NCI-H2227 treated with DMSO at 0.1 percent for 48 hours (cell line): ENCODE measurements around the gene GSAP.
"Not testable (repeated sequence)": the region's sequence is repeated elsewhere in the genome, so short reads cannot be mapped to it uniquely, and the experiment has no call there.

Source experiments
- DNase-seq: peaks from one replicate; lab custom pipeline; 2025; lab: John Stamatoyannopoulos, UW

The GSAP gene

DNA sequence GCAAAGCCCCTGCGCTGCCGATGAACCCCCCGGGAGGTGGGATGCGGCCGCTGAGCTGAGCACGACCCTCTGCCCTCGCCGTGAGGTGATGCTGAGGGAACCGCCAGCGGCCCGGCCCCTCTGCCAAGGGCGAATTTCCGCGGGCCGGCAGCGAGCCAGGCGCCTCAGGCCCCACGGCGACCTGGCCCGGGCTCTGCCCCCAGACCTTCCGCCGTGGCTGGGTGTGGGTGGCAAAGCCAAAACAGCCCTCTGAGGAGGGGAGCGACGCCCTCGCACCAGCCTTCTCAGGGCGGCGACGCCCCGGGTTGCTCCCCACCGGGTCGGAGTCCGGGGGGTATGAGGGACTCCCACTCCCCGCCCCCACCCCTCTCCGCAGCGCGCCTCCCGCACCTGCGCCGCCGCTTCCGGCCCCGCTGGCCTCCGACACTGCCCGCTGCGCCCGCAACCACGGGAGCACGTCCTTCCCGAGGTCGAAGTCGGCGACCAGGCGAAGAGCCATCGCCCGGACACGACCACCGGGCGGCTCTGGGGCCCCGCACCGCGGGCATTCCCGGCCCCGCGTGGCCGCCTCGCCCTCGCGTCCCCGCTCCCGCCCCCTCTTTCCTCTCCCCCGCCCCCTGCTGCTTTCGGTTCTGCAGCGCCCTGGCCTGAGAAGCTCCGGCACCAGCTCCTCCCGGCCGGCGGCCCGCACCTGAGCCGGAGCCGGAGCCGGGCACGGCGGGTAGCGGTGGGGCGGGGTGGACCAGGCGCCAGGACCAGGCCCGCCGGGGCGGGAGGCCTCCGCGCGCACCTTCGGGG, at the start of gene GSAP:
GSAP (minus strand) TSS at position 527 of the 798 bp plus-strand sequence; CDS start at position 499, 28 bp downstream.
- no peak for DNase-seq

GRCh38 chr7:77465256-77465655, 49.1 kb upstream of the GSAP start:
- DNase-seq = no peak

GRCh38 chr7:77464589-77464988, 48.4 kb upstream of the GSAP start:
- no peak for DNase-seq

- DNase-seq = not testable (repeated sequence)
Observed at GRCh38 chr7:77463632-77464031, 47.5 kb upstream of the GSAP start.

DNA sequence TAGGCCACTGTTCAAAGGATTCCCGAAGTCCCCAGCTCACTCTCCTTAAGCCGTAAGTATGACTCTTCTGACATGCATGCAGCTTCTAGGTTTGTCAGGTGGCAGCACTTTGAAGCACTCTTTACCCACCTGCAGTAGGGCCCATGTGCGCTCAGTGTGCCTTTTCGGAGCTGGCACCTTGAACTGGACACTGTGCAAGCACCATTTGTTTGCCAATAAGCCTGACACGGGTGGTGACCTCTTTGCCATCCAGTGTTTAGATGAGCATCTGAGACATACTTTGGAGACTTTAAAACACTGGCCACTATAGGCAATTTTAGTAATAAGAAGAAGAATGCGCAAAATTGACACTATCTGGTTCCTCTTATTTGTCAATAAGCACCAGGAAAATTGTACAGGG, 45.7 kb upstream of the GSAP start:
- no peak for DNase-seq

DNA sequence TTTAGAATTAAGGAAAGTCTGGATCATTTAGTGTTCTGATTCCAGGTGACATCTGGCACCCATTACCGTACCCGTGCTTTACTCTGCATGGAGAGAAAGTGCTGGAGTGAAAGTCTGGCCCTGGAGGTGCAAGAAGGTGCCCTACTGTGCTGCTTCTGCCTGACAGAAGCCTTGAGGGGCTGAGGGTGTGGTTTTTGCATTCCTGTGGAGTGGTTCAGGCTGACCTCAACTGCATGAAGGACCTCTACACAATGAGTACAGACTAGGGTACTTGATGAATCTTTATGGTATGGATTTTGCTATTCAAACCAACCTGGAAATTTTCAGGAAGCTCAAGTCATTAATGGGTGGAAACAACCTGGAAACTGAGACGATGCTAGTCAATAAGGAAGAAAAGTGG, 45.1 kb upstream of the GSAP start:
- no peak for DNase-seq

DNA sequence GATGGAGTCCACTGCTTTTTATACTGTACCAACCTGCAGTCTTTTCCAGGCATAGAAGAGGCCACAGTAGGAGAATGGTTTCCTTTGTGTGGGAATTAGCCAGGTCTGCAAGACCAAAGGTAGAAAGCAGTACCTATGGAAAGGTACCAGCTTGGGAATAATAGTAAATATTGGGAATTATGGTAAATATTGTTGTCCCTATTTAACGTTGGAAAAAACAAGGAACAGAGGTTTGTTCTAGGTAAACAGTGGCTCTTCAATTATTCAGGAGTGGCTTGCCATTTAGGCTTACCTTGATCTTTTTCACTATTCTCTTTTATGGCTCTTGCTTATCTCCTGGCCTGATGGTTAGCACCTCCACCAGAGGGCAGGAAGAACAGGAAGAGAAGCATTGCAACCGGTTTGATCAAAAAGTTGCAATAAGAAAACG, 43.9 kb upstream of the GSAP start:
- DNase-seq = peak; percentile 17

DNA sequence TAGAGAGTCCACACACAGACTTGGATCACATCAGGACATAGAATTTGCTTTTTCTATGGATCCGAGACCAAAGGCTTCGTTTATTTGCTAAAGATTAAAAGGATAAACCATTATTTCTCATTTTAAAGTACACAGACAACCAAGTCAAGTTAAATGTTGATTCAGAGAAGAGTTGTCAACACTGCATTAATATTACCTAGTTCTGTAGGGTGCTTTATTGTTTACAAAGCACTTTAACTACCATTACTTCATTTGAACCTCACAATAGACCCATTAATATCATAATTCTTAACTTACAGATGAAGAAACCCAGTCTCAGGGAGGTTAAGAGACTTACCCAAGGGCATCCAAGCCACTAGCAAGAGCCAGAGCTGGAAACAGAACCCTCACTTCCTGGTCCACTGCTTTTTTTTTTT, 43.2 kb upstream of the GSAP start:
- no peak for DNase-seq

GRCh38 chr7:77458786-77459185, 42.6 kb upstream of the GSAP start:
- DNase-seq = no peak

DNA sequence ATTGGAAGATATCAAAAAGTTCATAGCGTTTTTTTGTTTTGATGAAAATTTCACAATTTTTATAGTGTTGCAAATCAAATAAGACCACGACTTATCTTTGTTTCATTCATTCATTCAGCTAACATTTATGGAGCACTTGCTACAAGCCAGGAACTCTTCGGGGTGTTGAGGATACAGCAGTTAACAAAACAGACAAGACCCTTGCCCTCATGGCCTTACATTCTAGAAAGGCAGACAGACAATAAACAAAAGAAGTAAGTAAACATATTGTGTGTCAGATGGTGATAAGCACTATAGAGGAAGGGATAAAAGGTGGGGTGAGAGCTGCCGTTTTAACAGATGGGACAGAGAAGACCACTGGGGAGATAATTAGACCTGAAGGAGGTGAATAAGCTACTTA, 41.6 kb upstream of the GSAP start:
- peak; percentile 87 for DNase-seq

- DNase-seq = no peak
Observed at GRCh38 chr7:77456696-77457095, 40.5 kb upstream of the GSAP start.

GRCh38 chr7:77455321-77455720, 39.2 kb upstream of the GSAP start:
- DNase-seq = no peak

DNA sequence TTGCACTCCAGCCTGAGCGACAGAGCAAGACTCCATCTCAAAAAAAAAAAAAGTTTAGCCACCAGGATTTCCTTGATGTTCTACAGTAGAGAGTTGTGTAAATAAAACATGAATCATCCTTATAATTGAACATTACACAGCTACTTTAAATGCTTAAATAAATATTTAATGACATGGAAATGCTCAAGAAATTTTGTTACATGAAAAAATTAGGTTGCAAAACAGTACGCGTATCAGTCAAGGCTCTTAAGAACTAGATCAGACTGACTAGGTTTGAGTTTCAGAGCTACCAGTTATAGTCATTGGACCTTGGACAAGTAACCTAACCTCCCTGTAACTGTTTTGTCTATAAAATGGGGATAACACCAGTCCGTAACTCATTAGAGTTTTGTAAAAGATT, 38.7 kb upstream of the GSAP start:
- DNase-seq = no peak

DNA sequence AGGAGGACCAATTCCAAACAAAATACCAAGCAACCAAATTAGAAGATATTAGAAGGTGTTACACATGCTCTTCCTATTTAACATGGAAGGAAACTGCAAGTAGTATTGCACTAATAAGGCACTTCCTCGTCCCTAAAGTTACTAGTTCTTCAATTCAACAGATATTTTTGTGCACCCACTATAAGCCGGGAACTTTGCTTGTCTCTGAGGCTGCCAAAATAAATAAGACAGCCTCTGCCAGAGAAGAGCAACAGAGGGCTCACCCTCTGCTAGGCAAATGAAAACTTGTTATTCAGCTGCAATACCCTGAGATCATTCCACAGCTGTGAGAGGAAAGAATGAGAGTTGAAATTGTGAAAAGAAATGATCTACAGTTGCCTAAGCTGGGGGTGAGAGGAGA, 37.4 kb upstream of the GSAP start:
- DNase-seq = no peak

GRCh38 chr7:77451950-77452349, 35.8 kb upstream of the GSAP start:
- DNase-seq = not testable (repeated sequence)

DNA sequence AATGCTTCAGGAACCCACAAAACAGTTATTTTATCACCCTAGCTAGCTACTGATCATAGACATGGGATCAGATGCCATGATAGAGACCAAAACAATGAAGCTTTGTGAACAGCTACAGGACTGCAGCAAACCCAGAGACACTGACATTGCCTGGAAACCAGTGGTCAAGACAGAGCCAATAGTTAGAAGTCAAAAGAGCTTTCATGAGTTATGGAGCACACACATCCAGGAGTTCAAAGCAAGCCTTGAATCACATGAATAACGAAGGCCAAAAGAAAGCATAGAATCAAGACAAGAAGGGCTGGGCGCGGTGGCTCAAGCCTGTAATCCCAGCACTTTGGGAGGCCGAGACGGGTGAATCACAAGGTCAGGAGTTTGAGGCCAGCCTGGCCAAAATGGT, 34.5 kb upstream of the GSAP start:
- DNase-seq = no peak

GRCh38 chr7:77450054-77450453, 33.9 kb upstream of the GSAP start:
- DNase-seq = no peak

DNA sequence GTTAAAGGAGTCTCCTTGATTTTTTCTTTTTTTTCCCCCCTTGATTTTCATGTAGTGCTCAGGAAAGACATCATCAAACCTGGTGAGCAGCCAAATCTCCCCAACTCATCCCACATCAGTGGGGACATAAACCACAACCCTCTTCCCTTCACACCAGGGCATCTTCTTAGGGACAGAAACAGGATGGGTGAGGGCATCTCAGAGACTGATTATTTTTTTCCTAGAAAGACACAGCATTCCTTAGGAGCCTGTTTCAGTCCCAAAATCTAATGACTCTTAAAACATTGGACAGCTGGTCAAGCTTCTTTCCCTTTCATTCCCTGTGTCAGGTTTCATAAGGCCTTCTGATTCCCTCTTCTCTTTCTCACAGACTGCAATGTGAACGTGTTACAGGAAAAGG, 31.5 kb upstream of the GSAP start:
- DNase-seq = no peak

GRCh38 chr7:77444123-77444522, 28.0 kb upstream of the GSAP start:
- peak; percentile 57 for DNase-seq

- no peak for DNase-seq
Observed at GRCh38 chr7:77443042-77443441, 26.9 kb upstream of the GSAP start.

- DNase-seq = no peak
Observed at GRCh38 chr7:77442636-77443035, 26.5 kb upstream of the GSAP start.

DNA sequence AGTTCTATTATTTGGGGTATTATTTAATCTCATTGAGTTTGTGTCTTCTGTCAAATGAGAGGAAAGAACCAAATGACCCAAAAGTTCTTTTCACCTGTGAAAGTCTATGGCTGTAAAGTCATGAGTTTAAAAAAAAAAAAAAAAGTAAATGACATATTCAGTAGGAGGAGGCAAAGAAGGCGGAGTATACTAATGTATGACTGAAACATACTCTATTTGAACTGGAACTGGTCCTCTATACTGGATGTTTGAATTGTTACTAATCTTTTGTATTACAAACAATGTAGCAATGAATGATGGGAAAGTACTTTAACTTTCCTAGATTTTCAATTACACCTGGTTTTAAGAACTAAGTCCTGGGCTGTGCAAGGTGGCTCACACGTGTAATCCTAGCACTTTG, 24.9 kb upstream of the GSAP start:
- DNase-seq = no peak

- peak; percentile 34 for DNase-seq
Observed at GRCh38 chr7:77439572-77439971, 23.4 kb upstream of the GSAP start.

DNA sequence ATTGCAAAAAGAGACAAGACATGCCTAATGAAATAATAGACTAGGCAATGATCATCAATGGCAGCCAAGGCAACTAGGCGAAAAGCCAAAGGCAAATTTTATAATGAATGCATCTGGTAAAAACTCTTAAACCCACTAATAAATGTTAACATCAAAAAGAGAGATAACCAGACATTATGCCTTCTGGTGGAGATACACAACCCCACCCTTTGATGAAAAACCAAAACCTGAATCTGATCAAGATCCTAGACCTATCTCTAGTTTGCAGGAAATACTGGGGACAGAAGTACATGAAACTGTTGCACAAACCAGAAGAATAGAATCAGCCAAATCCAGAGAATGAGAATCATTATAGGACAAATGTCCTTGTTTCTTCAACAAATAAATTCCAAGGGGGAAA, 22.0 kb upstream of the GSAP start:
- no peak for DNase-seq
